Measurements from ENCODE around the gene PRR5. TPM values are rescaled to one million over a fixed set of nuclear protein-coding genes. Genes with fewer than 3 reads are reported as not detected.

PRR5 gene
- total RNA-seq, 1 experiment from 2014 or later, result 26.9 TPM

DNA sequence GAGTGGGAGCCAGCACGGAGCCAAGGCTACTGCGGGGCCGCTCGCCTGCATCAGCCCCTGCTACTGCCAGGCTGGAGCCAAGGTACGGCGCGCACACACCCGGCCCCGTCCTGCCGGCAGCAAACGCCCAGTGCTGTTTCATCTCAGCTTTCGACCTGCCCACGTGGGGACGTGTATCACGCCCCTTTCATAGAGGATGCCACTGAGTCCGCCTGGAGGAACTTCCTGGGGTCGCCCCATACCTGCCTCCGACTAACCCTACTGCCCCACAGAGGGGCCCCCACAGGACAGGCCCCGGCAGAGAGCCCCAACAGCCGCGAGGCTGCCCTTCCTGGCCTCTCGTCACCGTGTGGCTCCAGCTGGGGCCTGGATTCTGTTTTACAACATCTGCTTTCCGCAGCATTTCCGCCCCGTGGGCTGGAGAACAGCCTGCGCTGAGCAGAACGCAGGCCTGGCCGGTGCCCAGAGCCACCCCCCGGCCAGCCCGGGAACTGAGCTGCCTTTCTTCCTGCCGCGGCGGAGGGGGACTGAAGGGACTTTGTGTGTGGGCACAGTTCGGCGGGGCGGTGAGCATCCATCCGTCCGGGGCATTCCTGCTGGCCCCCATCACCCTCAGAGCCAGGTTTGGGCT lies 27.5 kb downstream of the PRR5 start:
- Histone ChIP-seq H3K79me2 (ENCODE audit: insufficient read depth, low read length) (no peaks in the 10 kb centered on the region), H4K20me1 (ENCODE audit: insufficient read depth) (no peaks in the 10 kb centered on the region), H3K27me3 (ENCODE audit: insufficient read depth, low read length) (no peaks in the 10 kb centered on the region), H3K9ac (ENCODE audit: low read length) (no peak overlapping the region), H2AFZ (ENCODE audit: low read depth, low read length, poor library complexity, severe bottlenecking) (no peak overlapping the region), H3K9me2 (ENCODE audit: insufficient read depth) (no peaks in the 10 kb centered on the region), H3K9me3 (ENCODE audit: control insufficient read depth in 1 of 2, insufficient read depth in 1 of 2, low read depth in 1 of 2, low read length in 2 of 2) (no peaks in the 10 kb centered on the region), H3K4me3 (replicated peaks in 1 of 2; ENCODE audit: low read depth in 1 of 2, low read length in 2 of 2) (no peak overlapping the region), H3K36me3 (ENCODE audit: control insufficient read depth in 1 of 2, insufficient read depth in 2 of 2, low read length in 2 of 2) (no peaks in the 10 kb centered on the region; a peak in 3 of 4 replicates), H3K27ac (ENCODE audit: low read depth, low read length) (no peak overlapping the region), H3K4me2 (ENCODE audit: low read length) (no peak overlapping the region), H3K4me1 (ENCODE audit: control insufficient read depth in 1 of 2, insufficient read depth in 2 of 2, low read length in 2 of 2) (no peaks in the 10 kb centered on the region)
- ChIA-PET POLR2A (no interaction called here), CTCF (no interaction called here), RAD21 (ENCODE audit: low non-redundant PET in 1 of 2, low total read pairs in 2 of 2, uncharacterized antibody in 2 of 2, unreplicated experiment in 2 of 2) (no interaction called here)
- ATAC-seq, result no peak
- TF ChIP-seq, protein P1, sequence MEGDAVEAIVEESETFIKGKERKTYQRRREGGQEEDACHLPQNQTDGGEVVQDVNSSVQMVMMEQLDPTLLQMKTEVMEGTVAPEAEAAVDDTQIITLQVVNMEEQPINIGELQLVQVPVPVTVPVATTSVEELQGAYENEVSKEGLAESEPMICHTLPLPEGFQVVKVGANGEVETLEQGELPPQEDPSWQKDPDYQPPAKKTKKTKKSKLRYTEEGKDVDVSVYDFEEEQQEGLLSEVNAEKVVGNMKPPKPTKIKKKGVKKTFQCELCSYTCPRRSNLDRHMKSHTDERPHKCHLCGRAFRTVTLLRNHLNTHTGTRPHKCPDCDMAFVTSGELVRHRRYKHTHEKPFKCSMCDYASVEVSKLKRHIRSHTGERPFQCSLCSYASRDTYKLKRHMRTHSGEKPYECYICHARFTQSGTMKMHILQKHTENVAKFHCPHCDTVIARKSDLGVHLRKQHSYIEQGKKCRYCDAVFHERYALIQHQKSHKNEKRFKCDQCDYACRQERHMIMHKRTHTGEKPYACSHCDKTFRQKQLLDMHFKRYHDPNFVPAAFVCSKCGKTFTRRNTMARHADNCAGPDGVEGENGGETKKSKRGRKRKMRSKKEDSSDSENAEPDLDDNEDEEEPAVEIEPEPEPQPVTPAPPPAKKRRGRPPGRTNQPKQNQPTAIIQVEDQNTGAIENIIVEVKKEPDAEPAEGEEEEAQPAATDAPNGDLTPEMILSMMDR (IDR thresholded peaks at IDR 0.05 in 2 of 3, conservative IDR thresholded peaks at IDR 0.05 in 1 of 3; ENCODE audit: borderline replicate concordance in 1 of 3, insufficient read depth in 1 of 3, low read depth in 2 of 3, low read length in 2 of 3), result no peak
- TF ChIP-seq ZFX (IDR thresholded peaks at IDR 0.05), result no peak
- TF ChIP-seq, protein P2, sequence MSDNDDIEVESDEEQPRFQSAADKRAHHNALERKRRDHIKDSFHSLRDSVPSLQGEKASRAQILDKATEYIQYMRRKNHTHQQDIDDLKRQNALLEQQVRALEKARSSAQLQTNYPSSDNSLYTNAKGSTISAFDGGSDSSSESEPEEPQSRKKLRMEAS (IDR thresholded peaks at IDR 0.05), result no peak
- TF ChIP-seq ZNF274 (IDR thresholded peaks at IDR 0.05; ENCODE audit: low read depth, low read length), result no peak
- TF ChIP-seq, protein P3, sequence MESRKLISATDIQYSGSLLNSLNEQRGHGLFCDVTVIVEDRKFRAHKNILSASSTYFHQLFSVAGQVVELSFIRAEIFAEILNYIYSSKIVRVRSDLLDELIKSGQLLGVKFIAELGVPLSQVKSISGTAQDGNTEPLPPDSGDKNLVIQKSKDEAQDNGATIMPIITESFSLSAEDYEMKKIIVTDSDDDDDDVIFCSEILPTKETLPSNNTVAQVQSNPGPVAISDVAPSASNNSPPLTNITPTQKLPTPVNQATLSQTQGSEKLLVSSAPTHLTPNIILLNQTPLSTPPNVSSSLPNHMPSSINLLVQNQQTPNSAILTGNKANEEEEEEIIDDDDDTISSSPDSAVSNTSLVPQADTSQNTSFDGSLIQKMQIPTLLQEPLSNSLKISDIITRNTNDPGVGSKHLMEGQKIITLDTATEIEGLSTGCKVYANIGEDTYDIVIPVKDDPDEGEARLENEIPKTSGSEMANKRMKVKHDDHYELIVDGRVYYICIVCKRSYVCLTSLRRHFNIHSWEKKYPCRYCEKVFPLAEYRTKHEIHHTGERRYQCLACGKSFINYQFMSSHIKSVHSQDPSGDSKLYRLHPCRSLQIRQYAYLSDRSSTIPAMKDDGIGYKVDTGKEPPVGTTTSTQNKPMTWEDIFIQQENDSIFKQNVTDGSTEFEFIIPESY (IDR thresholded peaks at IDR 0.05; ENCODE audit: extremely low read depth, insufficient replicate concordance, low read length), result no peak
- no peak for TF ChIP-seq TCF7L2 (IDR thresholded peaks at IDR 0.05; ENCODE audit: borderline replicate concordance, extremely low read depth, insufficient read depth, insufficient read length)
- no peak for TF ChIP-seq SP1 (IDR thresholded peaks at IDR 0.05; ENCODE audit: low read depth)
- TF ChIP-seq EZH2phosphoT487 (IDR thresholded peaks at IDR 0.05; ENCODE audit: borderline replicate concordance), result no peak
- no peak for TF ChIP-seq YY1 (IDR thresholded peaks at IDR 0.05; ENCODE audit: extremely low read depth, insufficient replicate concordance, low read depth, low read length)
- no peak for TF ChIP-seq FOSL1 (IDR thresholded peaks at IDR 0.05; ENCODE audit: low read depth)
- intact Hi-C loops (cut with micrococcal nuclease), result no loop called here
- BruUV-seq (replicated peaks), result no TSS peak
- no peak for DNase-seq (ENCODE audit: low read depth, low spot score)
